G401.6 (cell line): ENCODE data around the gene TP53I13.

Experiments used
- FAIRE-seq: peaks from 2 replicates; lab custom pipeline; 2012; peaks lifted over from hg19 to GRCh38; lab: Jason Lieb, UNC

TP53I13 gene

GRCh38 chr17:29593591-29594518, 25.4 kb downstream of the TP53I13 start:
- FAIRE-seq = no peak

- no peak for FAIRE-seq
Measured at GRCh38 chr17:29594519-29595090, 26.1 kb downstream of the TP53I13 start.

DNA sequence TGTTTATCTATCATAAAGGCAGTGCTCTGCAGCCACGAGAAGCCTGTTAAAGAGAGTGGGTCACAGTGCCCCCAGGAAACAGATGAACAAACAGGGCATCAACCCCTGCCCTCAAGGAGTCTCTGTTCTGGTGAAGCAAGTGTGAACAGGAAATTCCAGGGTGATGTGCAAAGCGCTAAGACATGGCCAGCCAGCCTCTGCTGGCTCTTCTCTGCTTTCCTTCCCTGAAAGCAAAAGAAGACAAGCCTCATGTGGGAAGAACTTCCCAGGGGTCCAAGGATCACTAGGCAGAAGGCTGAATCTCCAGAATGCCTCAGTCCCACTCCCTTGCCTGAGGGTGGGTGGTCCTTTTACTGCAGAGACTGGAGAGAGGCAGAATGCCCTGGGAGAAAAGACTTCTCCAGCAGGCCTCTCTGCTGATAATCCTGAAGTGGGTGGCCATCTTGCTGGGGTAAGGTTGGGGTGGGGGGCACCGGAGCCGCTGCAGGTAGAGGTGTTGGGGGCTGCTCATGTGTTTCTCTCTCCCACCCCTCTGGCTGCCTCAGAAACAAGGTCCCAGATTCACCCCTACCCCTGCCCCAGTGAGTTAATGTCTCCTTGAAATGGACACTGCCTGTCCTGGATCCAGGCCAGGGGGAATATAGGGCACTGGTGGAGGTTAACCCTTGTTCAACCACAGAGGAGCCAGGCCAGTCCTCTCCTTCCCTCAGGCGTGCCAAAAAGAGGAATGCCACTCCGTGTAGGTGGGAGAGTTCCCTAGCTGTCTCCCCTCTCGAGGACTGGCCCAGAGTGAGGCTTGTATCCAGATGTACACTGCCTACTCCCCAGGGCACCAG, 26.8 kb downstream of the TP53I13 start:
- FAIRE-seq = no peak

- no peak for FAIRE-seq
Measured at GRCh38 chr17:29595943-29596774, 27.7 kb downstream of the TP53I13 start.

DNA sequence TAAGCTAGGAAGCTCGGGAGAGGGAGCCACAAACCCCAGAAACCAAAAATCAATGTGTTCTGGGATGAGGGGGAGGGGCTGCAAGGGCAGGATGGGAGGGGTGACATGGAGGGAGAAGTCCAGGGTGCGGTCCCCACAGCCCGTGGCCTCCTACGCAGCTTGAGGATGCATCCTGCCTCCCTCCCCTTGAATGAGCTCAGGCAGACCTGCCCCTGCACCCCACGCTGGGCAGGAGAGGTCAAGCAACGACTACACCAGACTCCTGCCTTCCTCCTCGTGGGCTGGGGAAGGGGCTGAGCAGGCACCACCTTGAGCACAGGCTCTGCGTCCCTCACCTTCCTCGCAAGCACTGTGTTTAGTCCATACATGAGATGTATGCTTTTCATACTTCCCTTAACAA, 28.3 kb downstream of the TP53I13 start:
- no peak for FAIRE-seq

- FAIRE-seq = no peak
Measured at GRCh38 chr17:29597361-29598172, 29.1 kb downstream of the TP53I13 start.

- no peak for FAIRE-seq
Measured at GRCh38 chr17:29603109-29603674, 34.7 kb downstream of the TP53I13 start.

DNA sequence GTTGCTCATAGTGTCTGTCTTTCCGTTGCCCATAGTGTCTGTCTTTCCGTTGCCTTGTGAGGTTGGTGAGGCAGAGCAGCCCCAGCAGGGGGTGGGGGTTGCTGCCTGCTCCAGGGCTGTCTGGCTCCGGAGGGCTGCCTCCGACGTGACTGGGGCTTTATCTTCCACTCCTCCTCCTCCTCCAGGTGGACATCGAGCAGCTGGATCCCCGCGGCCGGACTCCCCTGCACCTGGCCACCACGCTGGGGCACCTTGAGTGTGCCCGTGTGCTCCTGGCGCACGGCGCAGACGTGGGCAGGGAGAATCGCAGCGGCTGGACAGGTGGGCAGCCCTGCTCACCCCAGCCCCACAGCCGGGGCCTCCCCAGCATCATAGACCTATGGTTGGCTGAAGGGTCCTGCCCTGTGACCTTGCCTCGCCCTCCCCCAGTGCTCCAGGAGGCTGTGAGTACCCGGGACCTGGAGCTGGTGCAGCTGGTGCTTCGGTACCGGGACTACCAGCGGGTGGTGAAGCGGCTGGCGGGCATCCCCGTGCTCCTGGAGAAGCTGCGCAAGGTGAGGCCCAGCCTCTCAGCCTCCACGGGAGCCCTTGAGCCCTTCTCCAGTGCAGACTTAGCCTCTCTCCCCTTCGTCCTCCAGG, 39.2 kb downstream of the TP53I13 start:
- no peak for FAIRE-seq

DNA sequence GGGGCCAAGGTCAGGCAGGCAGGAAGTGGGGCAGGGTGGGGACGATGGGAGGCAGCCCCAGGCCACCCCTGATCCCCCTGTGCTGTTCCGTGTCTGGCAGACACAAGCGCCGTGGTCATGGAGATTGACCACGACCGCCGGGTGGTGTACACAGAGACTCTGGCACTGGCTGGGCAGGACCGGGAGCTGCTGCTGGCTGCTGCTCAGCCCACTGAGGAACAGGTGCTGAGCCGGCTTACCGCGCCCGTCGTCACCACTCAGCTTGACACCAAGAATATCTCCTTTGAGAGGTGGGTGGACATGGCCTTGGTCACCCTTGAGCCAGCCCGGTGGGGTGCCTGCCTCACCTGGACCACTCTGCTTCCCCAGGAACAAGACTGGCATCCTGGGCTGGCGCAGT, 40.5 kb downstream of the TP53I13 start:
- FAIRE-seq = no peak

GRCh38 chr17:29610395-29610794, 41.9 kb downstream of the TP53I13 start:
- FAIRE-seq = no peak

GRCh38 chr17:29611351-29612093, 43.0 kb downstream of the TP53I13 start:
- FAIRE-seq = no peak

GRCh38 chr17:29612094-29612403, 43.5 kb downstream of the TP53I13 start:
- FAIRE-seq = no peak

DNA sequence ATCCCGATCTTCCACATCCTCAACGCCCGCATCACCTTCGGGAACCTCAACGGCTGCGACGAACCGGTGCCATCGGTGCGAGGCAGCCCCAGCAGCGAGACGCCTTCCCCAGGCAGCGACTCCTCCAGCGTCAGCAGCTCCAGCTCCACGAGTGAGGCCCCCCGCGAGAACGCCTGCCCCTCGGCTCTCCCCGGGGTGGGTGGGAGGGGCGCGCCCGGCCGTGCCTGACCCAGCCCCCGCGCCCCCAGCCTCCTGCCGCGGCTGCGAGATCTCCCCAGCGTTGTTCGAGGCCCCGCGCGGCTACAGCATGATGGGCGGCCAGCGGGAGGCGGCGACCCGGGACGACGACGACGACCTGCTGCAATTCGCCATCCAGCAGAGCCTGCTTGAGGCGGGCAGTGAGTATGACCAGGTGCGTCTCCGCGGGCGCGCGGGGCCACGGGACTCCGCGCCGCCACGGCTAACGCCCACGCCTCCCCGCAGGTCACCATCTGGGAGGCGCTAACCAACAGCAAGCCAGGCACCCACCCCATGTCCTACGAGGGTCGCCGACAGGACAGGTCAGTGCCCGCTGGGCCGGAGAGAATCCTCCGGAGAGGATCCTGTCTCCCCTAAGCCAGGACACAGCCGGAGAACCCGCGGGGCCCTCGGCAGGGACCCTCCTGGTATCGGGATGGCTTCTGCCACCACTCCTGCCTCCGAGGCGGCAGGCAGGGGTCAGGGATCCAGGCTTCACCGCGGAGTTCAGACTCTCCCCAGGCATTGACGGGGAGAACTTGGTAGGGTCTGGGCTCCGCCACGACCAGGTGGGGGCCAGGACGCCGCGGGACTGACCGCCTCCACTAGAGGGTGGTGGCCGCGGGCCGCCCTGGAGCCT, 44.1 kb downstream of the TP53I13 start:
- no peak for FAIRE-seq

DNA sequence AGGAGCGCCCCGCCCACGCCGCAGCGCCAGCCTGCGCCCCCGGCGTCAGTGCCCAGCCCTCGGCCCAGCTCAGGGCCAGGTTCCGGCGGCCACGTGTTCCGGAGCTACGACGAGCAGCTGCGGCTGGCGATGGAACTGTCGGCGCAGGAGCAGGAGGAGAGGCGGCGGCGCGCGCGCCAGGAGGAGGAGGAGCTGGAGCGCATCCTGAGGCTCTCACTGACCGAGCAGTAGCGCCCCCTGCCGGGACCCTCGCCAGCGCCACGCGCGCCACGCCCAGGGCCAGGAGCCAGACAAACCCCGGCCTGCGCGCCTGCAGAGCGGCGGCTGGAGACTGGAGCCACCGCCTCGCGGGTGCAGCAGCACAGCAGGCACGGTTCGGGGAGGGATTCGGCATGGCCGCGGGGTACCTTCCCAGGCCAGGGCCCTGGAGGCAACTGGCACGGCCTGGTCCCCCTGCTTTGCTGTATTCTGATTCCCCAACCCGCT, 44.9 kb downstream of the TP53I13 start:
- FAIRE-seq = no peak

- FAIRE-seq = no peak
Measured at GRCh38 chr17:29613856-29614255, 45.4 kb downstream of the TP53I13 start.

DNA sequence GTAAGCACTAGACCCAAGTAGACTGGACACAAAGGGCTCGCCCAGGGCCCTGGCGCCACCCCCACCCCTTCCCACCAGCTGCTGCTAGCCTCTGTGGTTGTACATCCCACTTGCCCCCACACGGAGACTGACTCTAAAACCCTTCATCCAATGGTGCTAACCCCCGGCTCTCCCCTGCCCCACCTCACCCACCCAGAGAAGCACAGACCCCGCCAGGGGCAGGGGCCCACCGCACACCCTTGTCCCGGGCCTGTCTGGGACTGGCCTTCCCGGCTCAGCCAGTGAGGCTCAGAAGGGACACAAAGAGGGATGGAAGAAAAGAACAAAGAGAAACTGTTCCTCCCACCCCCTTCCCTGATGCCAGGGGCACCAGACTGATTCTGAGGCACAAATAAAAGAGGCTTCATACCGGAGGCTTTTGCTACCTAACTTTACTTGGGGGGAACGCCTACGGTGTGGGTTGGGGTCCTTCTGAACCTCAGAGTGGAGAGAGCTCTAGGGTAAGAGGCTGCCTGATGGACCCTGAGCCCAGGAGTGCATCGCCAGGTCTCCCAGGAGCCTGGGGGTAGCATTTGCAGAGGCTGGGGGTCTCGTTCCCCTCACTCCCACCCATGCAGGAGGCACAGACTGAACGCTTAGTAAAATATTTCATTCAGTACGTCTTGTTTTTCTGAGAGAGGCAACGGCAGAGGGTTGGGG, 46.0 kb downstream of the TP53I13 start:
- FAIRE-seq = no peak

DNA sequence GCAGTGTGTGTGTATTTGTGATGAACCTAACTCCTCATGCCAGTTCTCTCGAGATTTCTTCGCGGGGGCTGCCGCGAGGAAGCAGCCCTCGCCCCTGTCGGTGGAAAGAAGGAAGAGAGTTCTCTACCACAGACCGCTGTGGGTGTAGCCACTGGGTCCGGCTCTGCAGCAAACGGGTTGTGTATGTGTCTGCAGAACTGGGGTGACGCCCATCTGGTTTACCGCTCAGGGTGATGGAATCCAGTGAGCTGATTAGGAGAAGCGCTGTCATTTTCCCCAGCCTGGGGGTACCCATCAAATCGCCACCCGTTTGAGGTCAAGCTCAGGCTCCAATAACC, 46.5 kb downstream of the TP53I13 start:
- no peak for FAIRE-seq
